ENCODE results near the gene SUB1.

DNA sequence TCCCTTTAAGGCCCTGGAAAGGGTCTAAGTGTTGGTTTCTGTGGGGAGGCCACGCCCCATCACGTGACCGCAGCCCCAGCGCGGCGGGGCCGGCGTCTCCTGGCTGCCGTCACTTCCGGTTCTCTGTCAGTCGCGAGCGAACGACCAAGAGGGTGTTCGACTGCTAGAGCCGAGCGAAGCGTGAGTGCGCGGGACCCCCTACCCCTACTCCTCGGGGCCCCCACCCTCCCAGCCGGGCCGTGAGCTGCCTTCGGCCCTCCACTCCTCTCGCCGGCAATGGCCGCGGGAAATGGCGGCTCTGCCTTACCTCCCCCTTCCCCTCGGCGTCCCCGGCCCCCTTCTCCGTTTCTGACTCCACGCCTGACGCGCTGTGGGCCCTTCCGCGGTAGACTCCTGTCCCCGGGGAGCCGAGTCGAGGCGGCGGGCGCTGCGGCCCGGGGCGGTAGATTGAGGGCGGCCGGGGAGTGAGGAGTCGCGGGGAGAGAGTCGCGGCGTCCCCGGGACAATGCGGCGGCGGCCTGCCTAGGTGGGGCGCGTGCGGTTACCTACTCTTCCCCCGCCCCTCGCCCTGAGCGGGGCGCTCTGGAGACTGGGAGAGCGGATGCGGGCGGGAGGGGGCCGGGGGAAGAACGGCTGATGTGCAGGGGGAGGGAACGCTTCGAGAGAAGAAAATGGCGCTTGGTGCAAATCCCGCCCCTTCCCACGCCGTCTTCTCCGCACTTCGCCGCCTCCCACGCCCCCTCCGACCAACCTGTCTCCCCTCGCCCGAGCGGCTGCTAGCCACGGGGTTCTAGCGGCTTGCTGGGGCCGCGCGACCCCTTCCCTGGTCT is at the start of gene SUB1:
- TF ChIP-seq CTCF (IDR thresholded peaks at IDR 0.05), result peak; percentile 35
- no peak for TF ChIP-seq ZFX (IDR thresholded peaks at IDR 0.05; ENCODE audit: borderline replicate concordance)

Data from 22Rv1 (cell line).